Measurements from ENCODE around the gene EBLN1. TPM values are rescaled to one million over a fixed set of nuclear protein-coding genes. Genes with fewer than 3 reads are reported as not detected.

EBLN1 gene
- total and polyA plus RNA-seq, 9 of the 15 experiments (the other 6 are each of a cell fraction or from before 2014, with no cell fraction given), result 0.06 to 3.1 (median 0.80) TPM

GRCh38 chr10:22228943-22229801 lies 11.4 kb upstream of the EBLN1 start (continued):
- TF ChIP-seq MEF2A (IDR thresholded peaks at IDR 0.05; ENCODE audit: control insufficient read depth, low read depth, low read length) (no peak), RUNX1 (IDR thresholded peaks at IDR 0.05; ENCODE audit: low read depth) (no peak), NR3C1 (CRISPR knock-in tag; IDR thresholded peaks at IDR 0.05) (no peak), MTF1 (CRISPR knock-in tag; IDR thresholded peaks at IDR 0.05; ENCODE audit: borderline replicate concordance) (0 out of 2 replicates have a peak, but pooled peaks have one; percentile 39), HBP1 (CRISPR knock-in tag; IDR thresholded peaks at IDR 0.05) (peak; percentile 59; the same call in 1 of the 2 replicates), BMI1 (IDR thresholded peaks at IDR 0.05; ENCODE audit: low read length) (no peak), POLR2AphosphoS2 (IDR thresholded peaks at IDR 0.05; ENCODE audit: low read length) (peak; percentile 94), SNRNP70 (optimal IDR thresholded peaks at IDR 0.05; ENCODE audit: low read depth, low read length) (no peak), ZNF76 (CRISPR knock-in tag; IDR thresholded peaks at IDR 0.05; ENCODE audit: borderline replicate concordance) (peak; percentile 75; the same call in 1 of the 2 replicates), POLR2B (IDR thresholded peaks at IDR 0.05; ENCODE audit: low read depth, partially characterized antibody) (peak; percentile 59)
- TF ChIP-seq, protein P1, sequence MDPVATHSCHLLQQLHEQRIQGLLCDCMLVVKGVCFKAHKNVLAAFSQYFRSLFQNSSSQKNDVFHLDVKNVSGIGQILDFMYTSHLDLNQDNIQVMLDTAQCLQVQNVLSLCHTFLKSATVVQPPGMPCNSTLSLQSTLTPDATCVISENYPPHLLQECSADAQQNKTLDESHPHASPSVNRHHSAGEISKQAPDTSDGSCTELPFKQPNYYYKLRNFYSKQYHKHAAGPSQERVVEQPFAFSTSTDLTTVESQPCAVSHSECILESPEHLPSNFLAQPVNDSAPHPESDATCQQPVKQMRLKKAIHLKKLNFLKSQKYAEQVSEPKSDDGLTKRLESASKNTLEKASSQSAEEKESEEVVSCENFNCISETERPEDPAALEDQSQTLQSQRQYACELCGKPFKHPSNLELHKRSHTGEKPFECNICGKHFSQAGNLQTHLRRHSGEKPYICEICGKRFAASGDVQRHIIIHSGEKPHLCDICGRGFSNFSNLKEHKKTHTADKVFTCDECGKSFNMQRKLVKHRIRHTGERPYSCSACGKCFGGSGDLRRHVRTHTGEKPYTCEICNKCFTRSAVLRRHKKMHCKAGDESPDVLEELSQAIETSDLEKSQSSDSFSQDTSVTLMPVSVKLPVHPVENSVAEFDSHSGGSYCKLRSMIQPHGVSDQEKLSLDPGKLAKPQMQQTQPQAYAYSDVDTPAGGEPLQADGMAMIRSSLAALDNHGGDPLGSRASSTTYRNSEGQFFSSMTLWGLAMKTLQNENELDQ (CRISPR knock-in tag; IDR thresholded peaks at IDR 0.05; ENCODE audit: borderline replicate concordance), result no peak; the same call in 1 of the 2 replicates
- TF ChIP-seq, protein P2, sequence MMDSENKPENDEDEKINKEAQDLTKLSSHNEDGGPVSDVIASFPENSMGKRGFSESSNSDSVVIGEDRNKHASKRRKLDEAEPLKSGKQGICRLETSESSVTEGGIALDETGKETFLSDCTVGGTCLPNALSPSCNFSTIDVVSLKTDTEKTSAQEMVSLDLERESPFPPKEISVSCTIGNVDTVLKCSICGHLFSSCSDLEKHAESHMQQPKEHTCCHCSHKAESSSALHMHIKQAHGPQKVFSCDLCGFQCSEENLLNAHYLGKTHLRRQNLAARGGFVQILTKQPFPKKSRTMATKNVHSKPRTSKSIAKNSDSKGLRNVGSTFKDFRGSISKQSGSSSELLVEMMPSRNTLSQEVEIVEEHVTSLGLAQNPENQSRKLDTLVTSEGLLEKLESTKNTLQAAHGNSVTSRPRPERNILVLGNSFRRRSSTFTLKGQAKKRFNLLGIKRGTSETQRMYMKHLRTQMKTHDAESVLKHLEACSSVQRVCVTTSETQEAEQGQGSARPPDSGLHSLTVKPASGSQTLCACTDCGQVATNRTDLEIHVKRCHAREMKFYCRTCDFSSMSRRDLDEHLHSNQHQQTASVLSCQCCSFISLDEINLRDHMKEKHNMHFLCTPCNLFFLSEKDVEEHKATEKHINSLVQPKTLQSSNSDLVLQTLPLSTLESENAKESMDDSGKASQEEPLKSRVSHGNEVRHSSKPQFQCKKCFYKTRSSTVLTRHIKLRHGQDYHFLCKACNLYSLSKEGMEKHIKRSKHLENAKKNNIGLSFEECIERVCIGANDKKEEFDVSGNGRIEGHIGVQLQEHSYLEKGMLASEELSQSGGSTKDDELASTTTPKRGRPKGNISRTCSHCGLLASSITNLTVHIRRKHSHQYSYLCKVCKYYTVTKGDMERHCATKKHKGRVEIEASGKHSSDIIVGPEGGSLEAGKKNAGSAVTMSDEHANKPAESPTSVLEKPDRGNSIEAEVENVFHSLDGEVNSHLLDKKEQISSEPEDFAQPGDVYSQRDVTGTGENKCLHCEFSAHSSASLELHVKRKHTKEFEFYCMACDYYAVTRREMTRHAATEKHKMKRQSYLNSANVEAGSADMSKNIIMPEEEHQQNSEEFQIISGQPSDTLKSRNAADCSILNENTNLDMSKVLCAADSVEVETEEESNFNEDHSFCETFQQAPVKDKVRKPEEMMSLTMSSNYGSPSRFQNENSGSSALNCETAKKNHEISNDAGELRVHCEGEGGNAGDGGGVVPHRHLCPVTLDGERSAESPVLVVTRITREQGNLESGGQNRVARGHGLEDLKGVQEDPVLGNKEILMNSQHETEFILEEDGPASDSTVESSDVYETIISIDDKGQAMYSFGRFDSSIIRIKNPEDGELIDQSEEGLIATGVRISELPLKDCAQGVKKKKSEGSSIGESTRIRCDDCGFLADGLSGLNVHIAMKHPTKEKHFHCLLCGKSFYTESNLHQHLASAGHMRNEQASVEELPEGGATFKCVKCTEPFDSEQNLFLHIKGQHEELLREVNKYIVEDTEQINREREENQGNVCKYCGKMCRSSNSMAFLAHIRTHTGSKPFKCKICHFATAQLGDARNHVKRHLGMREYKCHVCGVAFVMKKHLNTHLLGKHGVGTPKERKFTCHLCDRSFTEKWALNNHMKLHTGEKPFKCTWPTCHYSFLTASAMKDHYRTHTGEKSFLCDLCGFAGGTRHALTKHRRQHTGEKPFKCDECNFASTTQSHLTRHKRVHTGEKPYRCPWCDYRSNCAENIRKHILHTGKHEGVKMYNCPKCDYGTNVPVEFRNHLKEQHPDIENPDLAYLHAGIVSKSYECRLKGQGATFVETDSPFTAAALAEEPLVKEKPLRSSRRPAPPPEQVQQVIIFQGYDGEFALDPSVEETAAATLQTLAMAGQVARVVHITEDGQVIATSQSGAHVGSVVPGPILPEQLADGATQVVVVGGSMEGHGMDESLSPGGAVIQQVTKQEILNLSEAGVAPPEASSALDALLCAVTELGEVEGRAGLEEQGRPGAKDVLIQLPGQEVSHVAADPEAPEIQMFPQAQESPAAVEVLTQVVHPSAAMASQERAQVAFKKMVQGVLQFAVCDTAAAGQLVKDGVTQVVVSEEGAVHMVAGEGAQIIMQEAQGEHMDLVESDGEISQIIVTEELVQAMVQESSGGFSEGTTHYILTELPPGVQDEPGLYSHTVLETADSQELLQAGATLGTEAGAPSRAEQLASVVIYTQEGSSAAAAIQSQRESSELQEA (IDR thresholded peaks at IDR 0.05; ENCODE audit: low read depth), result peak; percentile 78

Measured in K562 (cell line).